ENCODE data around the gene LRRC10B.

DNA sequence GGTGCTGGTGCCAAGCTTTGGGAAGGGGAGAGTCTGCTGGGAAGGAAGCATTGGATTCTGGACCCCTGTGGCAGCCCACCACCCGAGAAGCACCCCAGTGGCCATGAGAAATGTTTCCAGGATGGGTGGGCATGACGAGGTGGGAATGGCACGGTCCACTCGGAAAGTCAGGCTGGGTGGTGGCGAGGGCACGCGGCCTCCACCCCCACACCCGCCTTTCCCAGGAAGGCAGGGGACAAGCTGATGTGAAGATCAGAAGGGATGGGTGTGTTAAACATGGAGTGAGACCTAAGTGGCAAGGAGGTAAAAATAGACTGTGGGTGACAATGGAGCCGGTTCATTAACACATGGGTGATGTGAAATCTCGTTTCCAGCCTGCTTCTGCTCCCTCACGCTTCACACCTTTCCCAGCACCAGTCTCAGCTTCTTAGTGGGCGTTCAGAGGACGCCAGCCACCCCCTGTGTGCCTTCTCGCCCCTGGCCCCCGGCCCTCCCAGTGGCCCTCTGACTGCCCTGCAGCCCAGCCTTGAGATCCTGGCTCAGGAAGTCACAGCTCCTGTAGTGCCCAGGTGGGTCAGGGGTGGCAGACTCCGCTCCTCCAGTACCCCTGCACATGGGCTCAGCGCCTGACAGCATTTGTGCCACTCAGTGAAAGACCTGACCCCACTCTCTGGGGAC, 27.6 kb downstream of the LRRC10B start:
- TF ChIP-seq, protein P1, sequence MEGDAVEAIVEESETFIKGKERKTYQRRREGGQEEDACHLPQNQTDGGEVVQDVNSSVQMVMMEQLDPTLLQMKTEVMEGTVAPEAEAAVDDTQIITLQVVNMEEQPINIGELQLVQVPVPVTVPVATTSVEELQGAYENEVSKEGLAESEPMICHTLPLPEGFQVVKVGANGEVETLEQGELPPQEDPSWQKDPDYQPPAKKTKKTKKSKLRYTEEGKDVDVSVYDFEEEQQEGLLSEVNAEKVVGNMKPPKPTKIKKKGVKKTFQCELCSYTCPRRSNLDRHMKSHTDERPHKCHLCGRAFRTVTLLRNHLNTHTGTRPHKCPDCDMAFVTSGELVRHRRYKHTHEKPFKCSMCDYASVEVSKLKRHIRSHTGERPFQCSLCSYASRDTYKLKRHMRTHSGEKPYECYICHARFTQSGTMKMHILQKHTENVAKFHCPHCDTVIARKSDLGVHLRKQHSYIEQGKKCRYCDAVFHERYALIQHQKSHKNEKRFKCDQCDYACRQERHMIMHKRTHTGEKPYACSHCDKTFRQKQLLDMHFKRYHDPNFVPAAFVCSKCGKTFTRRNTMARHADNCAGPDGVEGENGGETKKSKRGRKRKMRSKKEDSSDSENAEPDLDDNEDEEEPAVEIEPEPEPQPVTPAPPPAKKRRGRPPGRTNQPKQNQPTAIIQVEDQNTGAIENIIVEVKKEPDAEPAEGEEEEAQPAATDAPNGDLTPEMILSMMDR (IDR thresholded peaks at IDR 0.05; ENCODE audit: low read depth, low read length), result no peak
- no peak for TF ChIP-seq EZH2phosphoT487 (IDR thresholded peaks at IDR 0.05; ENCODE audit: low read depth)

All from OCI-LY3 (cell line).